ENCODE data around the gene R3HDM2.

The R3HDM2 gene

GRCh38 chr12:57473886-57474285, 43.0 kb upstream of the R3HDM2 start:
- Histone ChIP-seq H3K4me3 (ENCODE audit: low read depth, low read length) (no peak overlapping the region), H3K27me3 (ENCODE audit: control insufficient read depth, insufficient read depth, low read length) (peaks cover 67% of the 10 kb centered on the region), H3K9ac (ENCODE audit: low read length) (no peak overlapping the region), H3K4me1 (ENCODE audit: control insufficient read depth, insufficient read depth, low read length) (peaks cover 22% of the 10 kb centered on the region), H3K36me3 (ENCODE audit: control insufficient read depth, insufficient read depth, low read length) (peaks cover 17% of the 10 kb centered on the region), H3K27ac (ENCODE audit: low read depth, low read length) (no peak overlapping the region), H3K9me3 (ENCODE audit: control insufficient read depth, insufficient read depth, low read depth, low read length) (no peaks in the 10 kb centered on the region)

GRCh38 chr12:57473392-57473791, 42.5 kb upstream of the R3HDM2 start:
- Histone ChIP-seq H3K27me3 (ENCODE audit: control insufficient read depth, insufficient read depth, low read length) (peaks cover 62% of the 10 kb centered on the region), H3K36me3 (ENCODE audit: control insufficient read depth, insufficient read depth, low read length) (peaks cover 17% of the 10 kb centered on the region), H3K9ac (ENCODE audit: low read length) (no peak overlapping the region), H3K4me3 (ENCODE audit: low read depth, low read length) (no peak overlapping the region), H3K9me3 (ENCODE audit: control insufficient read depth, insufficient read depth, low read depth, low read length) (no peaks in the 10 kb centered on the region), H3K4me1 (ENCODE audit: control insufficient read depth, insufficient read depth, low read length) (peaks cover 21% of the 10 kb centered on the region), H3K27ac (ENCODE audit: low read depth, low read length) (no peak overlapping the region)

GRCh38 chr12:57472391-57472790, 41.5 kb upstream of the R3HDM2 start:
- Histone ChIP-seq H3K27me3 (ENCODE audit: control insufficient read depth, insufficient read depth, low read length) (peaks cover 56% of the 10 kb centered on the region), H3K4me1 (ENCODE audit: control insufficient read depth, insufficient read depth, low read length) (peaks cover 12% of the 10 kb centered on the region), H3K4me3 (ENCODE audit: low read depth, low read length) (no peak overlapping the region), H3K9ac (ENCODE audit: low read length) (no peak overlapping the region), H3K36me3 (ENCODE audit: control insufficient read depth, insufficient read depth, low read length) (peaks cover 23% of the 10 kb centered on the region), H3K27ac (ENCODE audit: low read depth, low read length) (no peak overlapping the region), H3K9me3 (ENCODE audit: control insufficient read depth, insufficient read depth, low read depth, low read length) (no peaks in the 10 kb centered on the region)

- H3K4me3 ChIP-seq (ENCODE audit: low read depth, low read length): no peak overlapping the region
- H3K27ac ChIP-seq (ENCODE audit: low read depth, low read length): no peak overlapping the region
- H3K27me3 ChIP-seq (ENCODE audit: control insufficient read depth, insufficient read depth, low read length): peaks cover 48% of the 10 kb centered on the region
- H3K4me1 ChIP-seq (ENCODE audit: control insufficient read depth, insufficient read depth, low read length): peaks cover 9% of the 10 kb centered on the region
- no peaks in the 10 kb centered on the region for H3K9me3 ChIP-seq (ENCODE audit: control insufficient read depth, insufficient read depth, low read depth, low read length)
- no peak overlapping the region for H3K9ac ChIP-seq (ENCODE audit: low read length)
- peaks cover 23% of the 10 kb centered on the region for H3K36me3 ChIP-seq (ENCODE audit: control insufficient read depth, insufficient read depth, low read length)
Observed at GRCh38 chr12:57471661-57472060, 40.8 kb upstream of the R3HDM2 start.

- no peaks in the 10 kb centered on the region for H3K9me3 ChIP-seq (ENCODE audit: control insufficient read depth, insufficient read depth, low read depth, low read length)
- peaks cover 23% of the 10 kb centered on the region for H3K36me3 ChIP-seq (ENCODE audit: control insufficient read depth, insufficient read depth, low read length)
- H3K4me1 ChIP-seq (ENCODE audit: control insufficient read depth, insufficient read depth, low read length): peaks cover 9% of the 10 kb centered on the region; the same call in 1 of the 2 replicates
- H3K27ac ChIP-seq (ENCODE audit: low read depth, low read length): no peak overlapping the region
- H3K27me3 ChIP-seq (ENCODE audit: control insufficient read depth, insufficient read depth, low read length): peaks cover 43% of the 10 kb centered on the region
- no peak overlapping the region for H3K9ac ChIP-seq (ENCODE audit: low read length)
- no peak overlapping the region for H3K4me3 ChIP-seq (ENCODE audit: low read depth, low read length)
Observed at GRCh38 chr12:57470970-57471656, 40.3 kb upstream of the R3HDM2 start.

- Histone ChIP-seq H3K27ac (ENCODE audit: low read depth, low read length) (no peak overlapping the region), H3K27me3 (ENCODE audit: control insufficient read depth, insufficient read depth, low read length) (peaks cover 36% of the 10 kb centered on the region), H3K4me3 (ENCODE audit: low read depth, low read length) (no peak overlapping the region), H3K9me3 (ENCODE audit: control insufficient read depth, insufficient read depth, low read depth, low read length) (no peaks in the 10 kb centered on the region), H3K36me3 (ENCODE audit: control insufficient read depth, insufficient read depth, low read length) (peaks cover 23% of the 10 kb centered on the region), H3K9ac (ENCODE audit: low read length) (no peak overlapping the region), H3K4me1 (ENCODE audit: control insufficient read depth, insufficient read depth, low read length) (peaks cover 7% of the 10 kb centered on the region; the same call in 1 of the 2 replicates)
Observed at GRCh38 chr12:57470286-57470969, 39.6 kb upstream of the R3HDM2 start.

- H3K27me3 ChIP-seq (ENCODE audit: control insufficient read depth, insufficient read depth, low read length): peaks cover 27% of the 10 kb centered on the region
- H3K4me1 ChIP-seq (ENCODE audit: control insufficient read depth, insufficient read depth, low read length): no peaks in the 10 kb centered on the region
- no peaks in the 10 kb centered on the region for H3K9me3 ChIP-seq (ENCODE audit: control insufficient read depth, insufficient read depth, low read depth, low read length)
- peaks cover 24% of the 10 kb centered on the region for H3K36me3 ChIP-seq (ENCODE audit: control insufficient read depth, insufficient read depth, low read length)
- H3K4me3 ChIP-seq (ENCODE audit: low read depth, low read length): no peak overlapping the region
- no peak overlapping the region for H3K9ac ChIP-seq (ENCODE audit: low read length)
- no peak overlapping the region for H3K27ac ChIP-seq (ENCODE audit: low read depth, low read length)
Observed at GRCh38 chr12:57469296-57470164, 38.7 kb upstream of the R3HDM2 start.

- Histone ChIP-seq H3K4me3 (ENCODE audit: low read depth, low read length) (no peak overlapping the region), H3K27me3 (ENCODE audit: control insufficient read depth, insufficient read depth, low read length) (peaks cover 12% of the 10 kb centered on the region), H3K9me3 (ENCODE audit: control insufficient read depth, insufficient read depth, low read depth, low read length) (no peaks in the 10 kb centered on the region), H3K9ac (ENCODE audit: low read length) (no peak overlapping the region), H3K4me1 (ENCODE audit: control insufficient read depth, insufficient read depth, low read length) (peaks cover 3% of the 10 kb centered on the region), H3K36me3 (ENCODE audit: control insufficient read depth, insufficient read depth, low read length) (peaks cover 25% of the 10 kb centered on the region), H3K27ac (ENCODE audit: low read depth, low read length) (no peak overlapping the region)
Observed at GRCh38 chr12:57467915-57468314, 37.1 kb upstream of the R3HDM2 start.

GRCh38 chr12:57467212-57467874, 36.5 kb upstream of the R3HDM2 start:
- H3K9me3 ChIP-seq (ENCODE audit: control insufficient read depth, insufficient read depth, low read depth, low read length): no peaks in the 10 kb centered on the region
- no peak overlapping the region for H3K9ac ChIP-seq (ENCODE audit: low read length)
- H3K27ac ChIP-seq (ENCODE audit: low read depth, low read length): no peak overlapping the region
- H3K4me3 ChIP-seq (ENCODE audit: low read depth, low read length): no peak overlapping the region
- H3K4me1 ChIP-seq (ENCODE audit: control insufficient read depth, insufficient read depth, low read length): peaks cover 5% of the 10 kb centered on the region
- peaks cover 7% of the 10 kb centered on the region for H3K27me3 ChIP-seq (ENCODE audit: control insufficient read depth, insufficient read depth, low read length)
- H3K36me3 ChIP-seq (ENCODE audit: control insufficient read depth, insufficient read depth, low read length): peaks cover 25% of the 10 kb centered on the region

GRCh38 chr12:57465747-57466505, 35.1 kb upstream of the R3HDM2 start:
- Histone ChIP-seq H3K9ac (ENCODE audit: low read length) (no peak overlapping the region), H3K27me3 (ENCODE audit: control insufficient read depth, insufficient read depth, low read length) (no peaks in the 10 kb centered on the region), H3K4me1 (ENCODE audit: control insufficient read depth, insufficient read depth, low read length) (peaks cover 5% of the 10 kb centered on the region), H3K4me3 (ENCODE audit: low read depth, low read length) (no peak overlapping the region), H3K9me3 (ENCODE audit: control insufficient read depth, insufficient read depth, low read depth, low read length) (no peaks in the 10 kb centered on the region), H3K27ac (ENCODE audit: low read depth, low read length) (no peak overlapping the region), H3K36me3 (ENCODE audit: control insufficient read depth, insufficient read depth, low read length) (peaks cover 25% of the 10 kb centered on the region)

All from HUES6 (cell line).